GM21717 (cell line): ENCODE data around the gene OR14K1.
"Not testable (repeated sequence)": the region's sequence is repeated elsewhere in the genome, so short reads cannot be mapped to it uniquely, and the experiment has no call there.

ENCODE experiments used
- ATAC-seq: cut with Tn5 transposase; IDR thresholded peaks from one replicate; pipeline ENCODE4 v1.9.1; 2021; ENCODE audit warnings: mild to moderate bottlenecking, moderate library complexity; ENCODE audit not compliant: unreplicated experiment

Gene OR14K1, protein sequence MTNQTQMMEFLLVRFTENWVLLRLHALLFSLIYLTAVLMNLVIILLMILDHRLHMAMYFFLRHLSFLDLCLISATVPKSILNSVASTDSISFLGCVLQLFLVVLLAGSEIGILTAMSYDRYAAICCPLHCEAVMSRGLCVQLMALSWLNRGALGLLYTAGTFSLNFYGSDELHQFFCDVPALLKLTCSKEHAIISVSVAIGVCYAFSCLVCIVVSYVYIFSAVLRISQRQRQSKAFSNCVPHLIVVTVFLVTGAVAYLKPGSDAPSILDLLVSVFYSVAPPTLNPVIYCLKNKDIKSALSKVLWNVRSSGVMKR

DNA sequence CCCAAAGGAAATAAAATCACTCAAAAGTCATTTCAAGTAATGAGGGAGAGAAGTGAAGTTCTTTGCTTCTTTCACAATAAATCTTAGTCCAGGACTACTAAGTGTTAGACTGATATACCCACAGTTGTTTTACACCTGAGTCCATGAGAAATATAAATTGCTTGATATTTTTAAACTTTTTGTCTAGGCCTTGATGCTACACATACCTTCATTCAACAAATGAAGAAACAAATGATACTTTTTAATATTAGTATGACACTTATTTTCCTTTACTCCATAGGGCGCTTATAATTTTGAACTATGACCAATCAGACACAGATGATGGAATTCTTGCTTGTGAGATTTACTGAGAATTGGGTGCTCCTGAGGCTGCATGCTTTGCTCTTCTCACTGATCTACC is at the start of gene OR14K1:
Gene OR14K1, plus strand, starts transcription at position 301 of the 400 bp plus-strand sequence. Its CDS starts 0 bp downstream, at position 301.
- ATAC-seq: no peak

DNA sequence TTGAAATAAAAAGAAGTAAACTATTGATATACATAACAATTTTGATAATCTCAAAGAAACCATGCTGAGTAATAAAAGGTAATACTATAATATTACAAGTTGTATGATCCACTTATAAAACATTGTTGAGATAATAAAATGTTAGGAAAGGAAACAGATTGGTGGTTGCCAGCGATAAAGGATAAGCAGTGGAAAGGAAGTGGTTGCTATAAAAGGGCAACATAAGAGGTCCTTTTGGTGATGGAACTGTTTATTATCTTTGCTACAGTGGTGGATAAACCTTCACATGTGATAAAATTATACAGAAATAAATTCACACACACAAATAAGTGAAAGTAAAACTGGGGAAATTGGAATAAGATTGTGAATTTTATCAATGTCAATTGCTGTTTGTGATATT is 37.1 kb upstream of the OR14K1 start:
- no peak for ATAC-seq

DNA sequence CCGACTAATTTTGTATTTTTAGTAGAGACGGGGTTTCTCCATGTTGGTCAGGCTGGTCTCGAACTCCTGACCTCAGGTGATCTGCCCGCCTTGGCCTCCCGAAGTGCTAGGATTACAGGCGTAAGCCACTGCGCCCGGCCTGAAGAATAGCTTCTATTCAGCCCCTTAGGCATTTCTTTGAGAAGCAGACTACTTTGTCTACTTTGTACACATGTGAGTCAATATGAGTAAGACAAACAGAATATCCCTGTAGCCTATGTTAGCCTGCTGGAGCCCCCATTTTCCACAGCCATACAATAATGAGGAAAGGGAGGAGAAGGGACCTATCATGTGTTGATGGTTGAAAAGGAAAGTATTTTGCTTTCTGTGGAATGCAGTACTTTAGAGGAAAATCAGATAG is 27.7 kb upstream of the OR14K1 start:
- ATAC-seq: not testable (repeated sequence)

DNA sequence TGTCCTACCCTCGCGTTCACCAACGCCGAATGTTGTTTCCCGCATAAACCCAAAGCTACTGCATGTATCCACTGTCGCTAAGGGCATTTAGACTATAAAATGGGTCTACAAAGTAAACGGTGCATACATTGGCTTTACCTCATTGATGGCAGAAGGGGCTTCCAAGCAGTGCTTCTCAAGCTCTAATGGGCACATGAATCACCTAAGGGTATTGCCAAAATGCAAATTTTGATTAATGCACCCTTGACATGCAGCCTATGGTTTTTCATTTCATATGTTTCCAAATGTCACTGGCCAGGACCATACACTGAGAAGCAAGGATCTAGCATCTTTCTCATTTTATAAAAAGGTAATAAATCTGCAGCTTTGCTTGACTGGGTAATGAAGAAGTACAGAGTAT is 24.7 kb upstream of the OR14K1 start:
- no peak for ATAC-seq

DNA sequence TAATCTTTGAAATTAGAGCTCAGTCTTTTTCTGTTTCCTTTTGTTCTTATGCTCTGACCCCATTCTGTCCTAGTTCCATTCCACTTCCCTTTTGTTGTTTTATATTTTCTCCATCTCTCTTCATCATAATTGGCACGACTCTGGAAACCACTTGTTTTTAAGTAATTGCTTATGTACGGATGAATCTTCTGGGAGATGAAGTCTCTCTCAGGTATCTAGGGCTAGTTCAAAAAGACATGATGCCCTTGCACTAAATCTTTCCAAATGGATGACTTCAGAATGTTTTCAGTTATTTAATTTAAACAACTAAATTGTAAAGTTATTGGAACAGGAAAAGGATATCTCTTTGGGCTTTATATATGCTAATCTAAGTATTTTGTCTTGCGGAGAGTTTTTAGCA is 21.9 kb upstream of the OR14K1 start, which contains the start of gene OR6F1:
Gene OR6F1, minus strand, starts transcription at position 101 of the 400 bp plus-strand sequence. CDS start 3,891 bp downstream, outside the sequence.
- no peak for ATAC-seq

DNA sequence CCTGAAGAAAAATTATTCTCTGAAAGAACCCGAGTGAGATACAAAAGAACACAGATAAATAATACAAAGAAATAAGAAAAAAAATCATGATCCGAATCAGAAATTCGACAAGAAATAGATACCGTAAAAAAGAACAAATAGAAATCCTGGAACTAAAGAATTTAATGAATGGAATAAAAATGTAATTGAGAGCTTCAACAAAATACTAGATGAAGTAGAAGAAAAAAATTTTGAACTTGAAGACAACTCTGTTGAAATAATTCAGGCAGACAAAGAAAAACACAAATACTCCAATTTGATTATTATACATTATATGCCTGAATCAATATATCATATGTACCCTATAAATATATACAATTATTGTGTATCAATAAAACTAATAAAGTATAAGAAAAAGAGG is 17.2 kb upstream of the OR14K1 start:
- no peak for ATAC-seq

DNA sequence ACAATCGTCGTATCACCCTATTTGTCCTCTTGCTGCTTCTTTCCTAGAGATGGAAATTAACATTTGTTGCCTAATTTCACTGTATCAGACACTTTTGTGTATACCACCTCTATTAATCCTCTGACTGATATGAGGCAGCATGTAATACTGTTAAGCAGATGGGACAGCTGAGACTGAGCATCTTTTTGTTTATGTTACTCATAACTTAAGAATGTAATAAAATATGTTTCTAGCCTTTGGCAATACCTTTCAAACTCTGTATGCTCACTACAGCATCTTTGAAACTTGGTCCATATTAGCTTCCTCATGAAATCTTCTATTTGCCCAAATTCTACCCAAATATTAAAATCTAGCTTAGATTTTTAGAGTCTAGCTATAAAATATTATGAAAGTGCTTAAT is 2.3 kb downstream of the OR14K1 start:
- ATAC-seq: no peak

DNA sequence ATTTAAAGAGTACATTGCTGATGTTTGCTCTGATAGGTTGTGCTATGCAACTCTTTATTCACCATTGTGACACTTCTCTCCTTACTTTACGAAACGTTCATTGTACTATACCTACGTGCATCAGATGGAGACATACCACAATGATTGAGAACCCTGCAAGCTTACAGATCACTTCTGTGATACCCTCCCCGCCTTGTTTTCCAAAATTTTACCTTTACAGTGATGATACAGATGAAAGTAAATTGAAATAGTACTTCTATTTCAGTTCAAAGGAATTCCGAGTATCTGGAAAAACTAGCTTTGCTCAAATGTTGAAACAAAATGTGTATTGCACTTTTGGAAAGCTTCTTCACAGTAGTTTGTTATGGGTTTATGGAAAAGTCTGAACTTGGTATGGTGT is 3.3 kb downstream of the OR14K1 start:
- no peak for ATAC-seq

DNA sequence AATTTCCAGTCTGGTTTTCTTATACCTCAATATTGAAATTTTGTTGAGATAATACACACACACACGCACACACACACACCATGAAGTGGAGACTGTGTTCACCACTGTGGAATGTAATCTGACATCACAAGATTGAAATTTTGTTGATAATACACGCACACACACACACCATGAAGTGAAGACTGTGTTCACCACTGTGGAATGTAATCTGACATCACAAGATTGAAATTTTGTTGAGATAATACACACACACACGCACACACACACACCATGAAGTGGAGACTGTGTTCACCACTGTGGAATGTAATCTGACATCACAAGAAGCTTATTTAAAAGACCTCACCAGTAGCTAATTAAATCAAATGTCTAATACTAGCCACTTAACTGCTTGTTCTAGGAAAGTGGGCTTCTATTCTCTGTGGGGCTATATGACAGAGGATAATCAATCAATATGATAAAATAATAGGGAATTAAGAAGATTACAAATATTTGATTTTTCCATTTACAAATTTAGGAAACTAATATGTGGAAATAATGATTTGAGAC is 3.9 kb downstream of the OR14K1 start:
- ATAC-seq: not testable (repeated sequence)

DNA sequence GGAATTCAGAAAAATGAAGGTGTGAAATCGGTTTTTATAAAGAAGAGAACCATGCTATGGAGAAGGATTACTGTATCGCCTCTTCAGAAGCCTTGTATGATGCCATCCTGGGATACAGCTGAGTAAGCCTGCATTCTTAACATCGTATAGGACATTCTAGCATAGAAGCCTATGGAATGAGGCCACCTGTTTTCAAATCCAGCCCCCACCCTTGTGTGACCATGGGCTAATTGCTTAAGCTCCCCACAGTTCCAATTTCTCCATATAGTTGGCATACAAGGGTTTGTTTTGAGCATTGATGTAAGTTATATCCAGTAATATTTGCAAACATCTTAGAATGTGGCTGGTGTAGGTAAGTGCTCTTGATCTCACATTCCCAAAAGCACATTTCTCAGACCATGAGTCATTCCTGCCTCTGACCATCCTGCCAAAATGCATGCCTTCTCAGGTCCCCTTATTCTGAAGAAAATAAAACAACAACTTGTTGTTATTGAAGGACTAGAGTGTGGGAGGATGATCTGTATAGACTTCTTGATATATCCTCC is 8.0 kb downstream of the OR14K1 start:
- no peak for ATAC-seq

DNA sequence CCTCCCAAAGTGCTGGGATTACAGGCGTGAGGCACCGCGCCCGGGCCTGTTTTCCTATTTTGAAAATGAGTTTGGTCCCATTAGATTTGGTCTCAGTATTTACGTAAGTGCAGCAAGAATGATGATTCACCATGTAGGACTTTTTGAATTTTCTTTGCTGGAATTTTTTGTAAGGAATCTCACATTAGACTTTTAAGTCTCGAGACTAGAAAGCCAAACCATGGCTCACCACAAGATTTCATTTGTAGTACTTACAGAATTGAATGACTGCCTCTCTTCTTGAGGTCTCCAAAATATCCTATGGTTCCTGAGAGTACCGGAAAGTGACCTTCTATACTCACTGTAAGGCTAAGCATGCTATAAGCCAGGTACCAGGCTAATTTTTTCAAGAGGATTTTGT is 9.2 kb downstream of the OR14K1 start:
- ATAC-seq: no peak

DNA sequence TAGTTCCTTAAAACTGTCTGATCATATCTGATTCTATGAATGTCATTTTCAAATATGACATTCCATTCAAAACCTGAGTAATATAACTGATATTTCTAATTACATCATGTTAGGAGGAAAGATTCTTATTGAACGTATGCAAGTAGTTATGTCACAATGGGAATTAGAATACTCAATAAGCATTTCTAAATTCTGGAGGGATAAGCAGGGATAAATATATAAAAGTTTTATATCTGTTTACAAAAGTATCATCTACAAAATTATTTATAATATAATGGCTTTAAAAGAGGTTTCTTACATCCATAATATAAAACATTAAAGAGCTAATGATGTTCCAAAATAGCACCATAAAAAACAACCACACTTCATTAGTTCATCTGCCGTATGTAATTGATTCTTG is 9.6 kb downstream of the OR14K1 start, which contains the start of gene OR14A2:
Gene OR14A2, minus strand, starts transcription at position 101 of the 400 bp plus-strand sequence.
- no peak for ATAC-seq

DNA sequence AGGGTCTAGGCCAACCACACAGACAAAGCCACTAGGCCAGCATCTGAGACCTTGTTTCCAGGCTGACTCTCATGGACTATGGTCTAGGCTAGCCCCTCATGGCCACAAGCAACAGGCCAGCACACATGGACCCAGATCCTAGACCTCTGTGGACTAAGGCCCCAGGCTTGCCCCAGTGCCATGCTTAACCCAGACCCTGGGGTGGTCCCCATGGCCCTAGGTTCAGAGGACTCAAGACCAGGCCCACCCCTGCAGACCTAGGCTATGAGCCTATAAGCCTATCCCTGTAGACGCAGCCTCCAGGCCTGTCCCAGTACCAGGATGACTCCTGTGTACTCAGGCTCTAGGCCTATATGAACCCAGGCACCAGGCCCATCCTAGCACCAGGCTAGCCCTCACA is 11.5 kb downstream of the OR14K1 start:
- ATAC-seq: no peak

DNA sequence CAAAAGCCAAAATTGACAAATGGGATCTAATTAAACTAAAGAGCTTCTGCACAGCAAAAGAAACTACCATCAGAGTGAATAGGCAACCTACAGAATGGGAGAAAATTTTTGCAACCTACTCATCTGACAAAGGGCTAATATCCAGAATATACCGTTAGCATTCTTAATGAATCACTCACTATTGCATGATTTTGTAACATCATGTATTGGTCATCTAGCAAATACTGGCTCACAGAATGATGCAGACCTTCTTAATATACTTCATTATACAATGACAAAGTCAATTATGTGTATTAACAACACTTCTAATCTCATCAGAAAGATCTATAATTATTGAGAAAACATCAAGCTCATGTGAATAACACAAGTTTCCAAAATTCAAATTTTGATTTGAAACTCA is 15.9 kb downstream of the OR14K1 start:
- ATAC-seq: not testable (repeated sequence)

DNA sequence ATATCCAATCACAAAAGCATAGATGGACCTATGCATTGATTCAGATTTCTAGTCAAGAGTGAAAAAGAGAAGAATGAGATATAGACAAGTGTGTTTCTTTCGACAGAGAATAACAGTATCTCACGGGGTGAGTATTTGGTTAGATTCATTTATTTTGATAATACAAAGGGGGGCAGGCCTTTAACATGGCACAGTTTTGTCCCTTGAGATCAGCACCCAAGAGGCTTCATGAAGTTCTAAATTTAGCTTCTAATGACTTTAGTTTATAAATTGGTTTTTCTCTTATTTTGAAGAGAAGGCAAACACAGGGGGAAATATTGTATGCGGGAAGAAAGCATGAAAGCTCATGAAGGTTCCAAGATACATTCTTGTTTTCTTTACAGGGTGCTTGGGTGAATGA is 22.0 kb downstream of the OR14K1 start, which contains the start of gene OR1C1:
Gene OR1C1, minus strand, starts transcription at position 101 of the 400 bp plus-strand sequence. CDS start 2,150 bp downstream, outside the sequence.
- no peak for ATAC-seq

DNA sequence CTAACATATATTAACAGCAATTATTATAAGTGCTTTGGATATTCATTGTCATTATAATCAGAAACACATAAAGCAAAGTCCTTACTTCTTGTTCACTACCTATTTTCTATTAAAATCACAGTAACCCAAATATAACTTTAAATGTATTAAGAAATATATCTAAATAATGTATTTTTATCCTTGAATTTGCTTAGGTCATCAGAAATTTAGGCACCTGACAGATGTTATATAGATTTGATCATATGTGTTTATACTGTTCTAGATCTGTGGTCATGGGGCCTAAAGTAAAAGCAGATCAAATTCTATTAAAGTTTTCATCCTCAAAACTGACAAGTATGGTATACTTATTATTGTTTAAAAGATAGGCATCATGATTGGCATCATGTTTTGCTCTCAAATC is 31.2 kb downstream of the OR14K1 start:
- no peak for ATAC-seq
